GM13976 (cell line): Measurements from ENCODE around the gene PTPN20.

Experiments used
- DNase-seq: peaks from one replicate; pipeline ENCODE4 v3.0.0; 2012; ENCODE audit warnings: low spot score
- CTCF ChIP-seq: IDR thresholded peaks from 2 replicates; pipeline ENCODE4 v1.5.1; 2012; ENCODE audit warnings: borderline replicate concordance, mild to moderate bottlenecking; ENCODE audit not compliant: insufficient read depth; ENCODE audit errors: extremely low read depth, missing control alignments, control extremely low read depth
- in situ Hi-C: fragments of 300-500 bp; cut with MboI; formaldehyde crosslinking; loops from one replicate; pipeline ENCODE4 v1.12.0; 2022; ENCODE audit warnings: low sequenced_read_pairs, mixed read lengths, inconsistent platforms; ENCODE audit not compliant: unreplicated experiment

Gene PTPN20

GRCh38 chr10:47049056-47049851, 138.0 kb downstream of the PTPN20 start:
- DNase-seq = no peak
- in situ Hi-C loops = no loop called here
- no peak for TF ChIP-seq CTCF

GRCh38 chr10:47049906-47050305, 138.7 kb downstream of the PTPN20 start:
- in situ Hi-C loops = loop anchor here (10.0 kb wide), 1 partner anchor 255 kb away; the partner anchor contains the start of gene GDF10
- TF ChIP-seq CTCF = no peak
- no peak for DNase-seq

- no peak for DNase-seq
- in situ Hi-C loops = loop anchor here (10.0 kb wide), 1 partner anchor 254 kb away; the partner anchor contains the start of gene GDF10
- TF ChIP-seq CTCF = no peak
Measured at GRCh38 chr10:47050618-47051455, 139.6 kb downstream of the PTPN20 start.

GRCh38 chr10:47051741-47052238, 140.6 kb downstream of the PTPN20 start:
- DNase-seq = no peak
- in situ Hi-C loops = loop anchor here (10.0 kb wide), 1 partner anchor 253 kb away; the partner anchor contains the start of gene GDF10
- TF ChIP-seq CTCF = no peak
